Panc1 (cell line): Measurements from ENCODE around the gene BEX3. TPM values are rescaled to one million over a fixed set of nuclear protein-coding genes. Genes with fewer than 3 reads are reported as not detected.

Experiments used
- ATAC-seq: fragments of 200-7000 bp; cut with Tn5 transposase; 2 replicates; pipeline ENCODE4 v1.9.1; 2020; ENCODE audit warnings: mild to moderate bottlenecking, moderate library complexity
- BruUV-seq: library from RNA; stranded (reverse); fragments of 400-500 nt; replicated peaks from 2 replicates; lab custom pipeline; 2021; lab: Mats Ljungman, UMichigan
- CTCF ChIA-PET: fragments of 300-600 bp; sonication (Branson Sonifier 250); formaldehyde crosslinking; loops from one replicate; lab custom pipeline; 2022; ENCODE audit warnings: antibody characterized with exemption; lab: Charles Lee
- POLR2A ChIA-PET: fragments of 300-600 bp; sonication (Branson Sonifier 250); formaldehyde crosslinking; loops from one replicate; lab custom pipeline; 2022; ENCODE audit warnings: antibody characterized with exemption; lab: Charles Lee
- DNase-seq: peaks from one replicate; pipeline ENCODE4 v3.0.0-alpha.2; 2010; ENCODE audit warnings: low read depth, low spot score
- H3K27ac ChIP-seq: 2 replicates; pipeline ENCODE4 v1.5.1; 2011; ENCODE audit warnings: mild to moderate bottlenecking, low read length, inconsistent platforms
- H3K27me3 ChIP-seq: fragments of 200-500 bp; sonication (Bioruptor generic); 2 replicates; pipeline ENCODE4 v1.6.0; 2014; ENCODE audit warnings: low read length, inconsistent platforms; ENCODE audit not compliant: control insufficient read depth, insufficient read depth
- H3K36me3 ChIP-seq: fragments of 200-500 bp; sonication (Bioruptor generic); 2 replicates; pipeline ENCODE4 v1.5.1; 2014; ENCODE audit warnings: inconsistent platforms, mild to moderate bottlenecking, low read length, moderate library complexity; ENCODE audit not compliant: control insufficient read depth, insufficient read depth
- H3K4me1 ChIP-seq: 2 replicates; pipeline ENCODE4 v1.5.1; 2011; ENCODE audit warnings: inconsistent platforms, mild to moderate bottlenecking, low read length, moderate library complexity; ENCODE audit not compliant: control insufficient read depth, insufficient read depth
- H3K4me3 ChIP-seq, 2 experiments: 2 replicates each; pipeline ENCODE4 v1.5.1; 2011 to 2012; ENCODE audit warnings: low read depth in 2 of 2, low read length in 2 of 2, mild to moderate bottlenecking in 2 of 2, inconsistent platforms in 1 of 2, moderate library complexity in 1 of 2
- H3K9me3 ChIP-seq: fragments of 200-500 bp; sonication (Bioruptor generic); 2 replicates; pipeline ENCODE4 v1.5.1; 2014; ENCODE audit warnings: low read depth, mild to moderate bottlenecking, inconsistent platforms, low read length, moderate library complexity; ENCODE audit not compliant: control insufficient read depth, insufficient read depth
- POLR2AphosphoS5 ChIP-seq: IDR thresholded peaks from 2 replicates; pipeline ENCODE4 v1.6.1; 2012; ENCODE audit warnings: mild to moderate bottlenecking, low read depth, low read length, moderate library complexity
- SIN3A ChIP-seq: IDR thresholded peaks from 2 replicates; pipeline ENCODE4 v1.6.1; 2012; ENCODE audit warnings: low read depth, mild to moderate bottlenecking, low read length, moderate library complexity, borderline replicate concordance; ENCODE audit not compliant: insufficient read depth
- TCF7L2 ChIP-seq: IDR thresholded peaks from 2 replicates; pipeline ENCODE4 v1.6.1; 2011; ENCODE audit warnings: mild to moderate bottlenecking, low read depth, low read length, inconsistent platforms
- in situ Hi-C: cut with HindIII; loops from 2 replicates; pipeline ENCODE4 v1.10.0; 2016; ENCODE audit warnings: low sequenced_read_pairs, low pct_unique_long_range_greater_than_20kb
- intact Hi-C: fragments of 100-400 bp; cut with micrococcal nuclease; formaldehyde crosslinking; loops from one replicate; pipeline ENCODE4 v1.10.0; 2022; ENCODE audit not compliant: unreplicated experiment
- total RNA-seq: library from RNA; stranded (reverse); gene quantifications from one replicate; pipeline ENCODE4 v1.2.1, GENCODE V29; 2021; ENCODE audit not compliant: unreplicated experiment
- TF ChIP-seq, protein P1 (sequence below), 2 experiments: IDR thresholded peaks; 2 replicates each; pipeline ENCODE4 v1.6.1; 2011 to 2012; ENCODE audit warnings: low read depth in 2 of 2, control low read depth in 1 of 2, low read length in 1 of 2, mild to moderate bottlenecking in 1 of 2, moderate library complexity in 1 of 2; ENCODE audit not compliant: insufficient read depth in 1 of 2
- TF ChIP-seq, protein P2 (sequence below): fragments of 450-650 bp; IDR thresholded peaks from 2 replicates; pipeline ENCODE4 v1.5.1; 2017; ENCODE audit warnings: mild to moderate bottlenecking

BEX3 gene
- total RNA-seq, 1 experiment from 2014 or later, result 59.3 TPM

DNA sequence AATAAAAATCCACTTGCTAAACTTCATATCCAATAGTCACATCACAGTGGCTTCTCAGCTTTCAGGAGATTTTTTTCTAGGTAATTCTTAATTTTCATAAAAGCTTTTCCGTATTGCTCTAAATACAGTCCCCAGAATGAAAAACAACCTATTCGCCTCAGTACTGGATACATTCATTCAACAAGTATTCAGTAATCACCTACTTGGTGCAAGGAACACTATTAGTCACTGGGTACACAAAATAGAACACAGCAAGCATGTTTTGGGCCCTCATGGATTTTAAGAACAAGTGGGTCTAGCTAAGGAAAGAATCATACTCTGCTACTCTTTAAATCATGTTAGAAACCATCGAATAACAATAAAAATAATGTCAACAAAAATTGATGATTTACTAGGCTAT, 2.8 kb upstream of the BEX3 start:
- ATAC-seq, result no peak
- H3K36me3 ChIP-seq, result no peaks in the 10 kb centered on the region; the same call in 1 of the 2 replicates
- BruUV-seq, result no TSS peak
- no peak overlapping the region for H3K4me3 ChIP-seq
- ChIA-PET CTCF (no interaction called here), POLR2A (no interaction called here)
- intact Hi-C loops, result no loop called here
- in situ Hi-C loops, result no loop called here
- no peaks in the 10 kb centered on the region for H3K27me3 ChIP-seq
- DNase-seq, result no peak
- peaks cover 4% of the 10 kb centered on the region; the same call in 1 of the 2 replicates for H3K4me1 ChIP-seq
- no peak overlapping the region for H3K27ac ChIP-seq
- no peaks in the 10 kb centered on the region for H3K9me3 ChIP-seq
- TF ChIP-seq, protein P1, sequence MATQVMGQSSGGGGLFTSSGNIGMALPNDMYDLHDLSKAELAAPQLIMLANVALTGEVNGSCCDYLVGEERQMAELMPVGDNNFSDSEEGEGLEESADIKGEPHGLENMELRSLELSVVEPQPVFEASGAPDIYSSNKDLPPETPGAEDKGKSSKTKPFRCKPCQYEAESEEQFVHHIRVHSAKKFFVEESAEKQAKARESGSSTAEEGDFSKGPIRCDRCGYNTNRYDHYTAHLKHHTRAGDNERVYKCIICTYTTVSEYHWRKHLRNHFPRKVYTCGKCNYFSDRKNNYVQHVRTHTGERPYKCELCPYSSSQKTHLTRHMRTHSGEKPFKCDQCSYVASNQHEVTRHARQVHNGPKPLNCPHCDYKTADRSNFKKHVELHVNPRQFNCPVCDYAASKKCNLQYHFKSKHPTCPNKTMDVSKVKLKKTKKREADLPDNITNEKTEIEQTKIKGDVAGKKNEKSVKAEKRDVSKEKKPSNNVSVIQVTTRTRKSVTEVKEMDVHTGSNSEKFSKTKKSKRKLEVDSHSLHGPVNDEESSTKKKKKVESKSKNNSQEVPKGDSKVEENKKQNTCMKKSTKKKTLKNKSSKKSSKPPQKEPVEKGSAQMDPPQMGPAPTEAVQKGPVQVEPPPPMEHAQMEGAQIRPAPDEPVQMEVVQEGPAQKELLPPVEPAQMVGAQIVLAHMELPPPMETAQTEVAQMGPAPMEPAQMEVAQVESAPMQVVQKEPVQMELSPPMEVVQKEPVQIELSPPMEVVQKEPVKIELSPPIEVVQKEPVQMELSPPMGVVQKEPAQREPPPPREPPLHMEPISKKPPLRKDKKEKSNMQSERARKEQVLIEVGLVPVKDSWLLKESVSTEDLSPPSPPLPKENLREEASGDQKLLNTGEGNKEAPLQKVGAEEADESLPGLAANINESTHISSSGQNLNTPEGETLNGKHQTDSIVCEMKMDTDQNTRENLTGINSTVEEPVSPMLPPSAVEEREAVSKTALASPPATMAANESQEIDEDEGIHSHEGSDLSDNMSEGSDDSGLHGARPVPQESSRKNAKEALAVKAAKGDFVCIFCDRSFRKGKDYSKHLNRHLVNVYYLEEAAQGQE (IDR thresholded peaks at IDR 0.05; ENCODE audit: insufficient read depth in 1 of 2, low read depth in 2 of 2, low read length in 1 of 2), result no peak
- TF ChIP-seq TCF7L2 (no peak), POLR2AphosphoS5 (no peak), SIN3A (no peak)
- TF ChIP-seq, protein P2, sequence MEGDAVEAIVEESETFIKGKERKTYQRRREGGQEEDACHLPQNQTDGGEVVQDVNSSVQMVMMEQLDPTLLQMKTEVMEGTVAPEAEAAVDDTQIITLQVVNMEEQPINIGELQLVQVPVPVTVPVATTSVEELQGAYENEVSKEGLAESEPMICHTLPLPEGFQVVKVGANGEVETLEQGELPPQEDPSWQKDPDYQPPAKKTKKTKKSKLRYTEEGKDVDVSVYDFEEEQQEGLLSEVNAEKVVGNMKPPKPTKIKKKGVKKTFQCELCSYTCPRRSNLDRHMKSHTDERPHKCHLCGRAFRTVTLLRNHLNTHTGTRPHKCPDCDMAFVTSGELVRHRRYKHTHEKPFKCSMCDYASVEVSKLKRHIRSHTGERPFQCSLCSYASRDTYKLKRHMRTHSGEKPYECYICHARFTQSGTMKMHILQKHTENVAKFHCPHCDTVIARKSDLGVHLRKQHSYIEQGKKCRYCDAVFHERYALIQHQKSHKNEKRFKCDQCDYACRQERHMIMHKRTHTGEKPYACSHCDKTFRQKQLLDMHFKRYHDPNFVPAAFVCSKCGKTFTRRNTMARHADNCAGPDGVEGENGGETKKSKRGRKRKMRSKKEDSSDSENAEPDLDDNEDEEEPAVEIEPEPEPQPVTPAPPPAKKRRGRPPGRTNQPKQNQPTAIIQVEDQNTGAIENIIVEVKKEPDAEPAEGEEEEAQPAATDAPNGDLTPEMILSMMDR, result no peak

DNA sequence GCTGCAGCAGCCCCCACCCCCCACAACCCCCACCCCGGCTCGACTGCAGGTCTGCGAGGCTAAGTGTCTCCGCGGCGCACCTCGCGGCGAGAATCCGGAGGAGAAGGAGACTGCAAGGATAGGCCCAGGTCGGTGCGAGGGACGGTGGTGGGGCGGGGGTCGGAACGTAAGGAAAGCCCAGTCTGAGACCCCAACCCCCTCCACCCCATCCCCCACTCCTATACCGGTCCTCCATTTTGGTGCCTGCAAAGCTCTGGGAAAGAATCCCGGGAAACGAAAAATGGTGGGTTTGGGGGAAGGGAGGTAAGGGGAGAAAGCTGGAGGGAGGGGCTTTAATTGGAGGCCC, 614 bp downstream of the BEX3 start:
- intact Hi-C loops, result no loop called here
- ChIA-PET CTCF (interaction anchor here (0.6 to 0.7 kb wide), 2 partner anchors 19 to 166 kb away, joined by 4 read pairs; no protein-coding TSS in a partner anchor), POLR2A (interaction anchor here (0.9 kb wide), 1 partner anchor 21 kb away, joined by 5 read pairs; the partner anchor contains the start of gene TCEAL9)
- no peaks in the 10 kb centered on the region; the same call in 1 of the 2 replicates for H3K36me3 ChIP-seq
- peaks cover 4% of the 10 kb centered on the region; the same call in 1 of the 2 replicates for H3K4me1 ChIP-seq
- H3K4me3 ChIP-seq, result peak overlapping the region; percentile 63 to 72
- in situ Hi-C loops, result no loop called here
- no peaks in the 10 kb centered on the region for H3K9me3 ChIP-seq
- ATAC-seq (peak; percentile 49), DNase-seq (no peak)
- BruUV-seq, result no TSS peak
- TF ChIP-seq, protein P1 (IDR thresholded peaks at IDR 0.05; ENCODE audit: insufficient read depth in 1 of 2, low read depth in 2 of 2, low read length in 1 of 2), result no peak
- TF ChIP-seq POLR2AphosphoS5 (no peak), SIN3A (no peak), TCF7L2 (no peak)
- TF ChIP-seq, protein P2, result no peak
- no peaks in the 10 kb centered on the region for H3K27me3 ChIP-seq
- H3K27ac ChIP-seq, result peak overlapping the region; percentile 48; the same call in 1 of the 2 replicates
